HepG2 (cell line): Measurements from ENCODE around the gene LUC7L2. TPM values are rescaled to one million over a fixed set of nuclear protein-coding genes. Genes with fewer than 3 reads are reported as not detected.
A peak's percentile ranks its signal among the peaks of the same experiment; 100 is the strongest.

Source experiments
- AHR ChIP-seq: IDR thresholded peaks from 2 replicates; pipeline ENCODE4 v1.6.1; 2018; ENCODE audit warnings: missing genetic modification reagents, missing compliant biosample characterization
- DMAP1 ChIP-seq: IDR thresholded peaks from 2 replicates; pipeline ENCODE4 v1.6.1; 2016
- HDAC1 ChIP-seq: sonication (generic); formaldehyde crosslinking; IDR thresholded peaks from 2 replicates; pipeline ENCODE4 v1.5.1; 2020; ENCODE audit warnings: mild to moderate bottlenecking, missing genetic modification reagents
- KLF6 ChIP-seq: IDR thresholded peaks from 2 replicates; pipeline ENCODE4 v1.8.0; 2016; ENCODE audit warnings: missing biosample characterization, missing genetic modification reagents
- MAFK ChIP-seq, 2 experiments: IDR thresholded peaks in 1 of 2; conservative IDR thresholded peaks in 1 of 2; 2 replicates each; pipeline ENCODE4 v1.6.1; 2011; ENCODE audit warnings: improper control_type of control experiment in 2 of 2, low read length in 2 of 2
- MIER2 ChIP-seq: IDR thresholded peaks from 2 replicates; pipeline ENCODE4 v1.6.1; 2016; ENCODE audit warnings: missing biosample characterization, missing genetic modification reagents
- NBN ChIP-seq: fragments of 450-650 bp; conservative IDR thresholded peaks from 2 replicates; pipeline ENCODE4 v1.6.1; 2017
- RCOR2 ChIP-seq: IDR thresholded peaks from 2 replicates; pipeline ENCODE4 v1.6.1; 2016; ENCODE audit warnings: missing biosample characterization, missing genetic modification reagents
- RFXANK ChIP-seq: IDR thresholded peaks from 2 replicates; pipeline ENCODE4 v1.6.1; 2016
- ZNF234 ChIP-seq: sonication (generic); formaldehyde crosslinking; conservative IDR thresholded peaks from 2 replicates; pipeline ENCODE4 v1.5.1; 2020; ENCODE audit warnings: mild to moderate bottlenecking, missing genetic modification reagents
- ZNF235 ChIP-seq: sonication (generic); formaldehyde crosslinking; IDR thresholded peaks from 2 replicates; pipeline ENCODE4 v1.8.1; 2023; ENCODE audit warnings: mild to moderate bottlenecking, missing genetic modification reagents, borderline replicate concordance
- ZNF24 ChIP-seq: fragments of 450-650 bp; IDR thresholded peaks from 2 replicates; pipeline ENCODE4 v1.6.1; 2017; ENCODE audit warnings: antibody characterized with exemption, mild to moderate bottlenecking
- ZNF724P ChIP-seq: sonication (generic); formaldehyde crosslinking; IDR thresholded peaks from 2 replicates; pipeline ENCODE4 v1.8.0; 2022; ENCODE audit warnings: missing genetic modification reagents, borderline replicate concordance
- polyA plus RNA-seq, 8 experiments: library from polyadenylated mRNA; depleted of rRNA in 3 of 8; stranded (reverse) in 7 of 8; unstranded in 1 of 8; fragments of >200 nt; fragmentation: Illumina TruSeq in 4 of 8; extraction: Trizol in 4 of 8; gene quantifications; 2 replicates each; pipeline versions ENCODE4 v1.2.1 to v1.2.3, GENCODE V29; 2011 to 2016; ENCODE audit warnings: low read depth in 4 of 8, missing spikeins in 1 of 8, mixed read lengths in 1 of 8; ENCODE audit not compliant: insufficient read depth in 1 of 8
- total RNA-seq, 5 experiments: library from RNA; depleted of rRNA; stranded (reverse); fragments of >200 nt; fragmentation: Illumina TruSeq; extraction: Trizol; gene quantifications; 2 replicates each; pipeline ENCODE4 v1.2.3, GENCODE V29; 2016; ENCODE audit warnings: low read depth in 1 of 5
- TF ChIP-seq, protein P1 (sequence below): sonication (generic); formaldehyde crosslinking; IDR thresholded peaks from 2 replicates; pipeline ENCODE4 v1.8.1; 2023; ENCODE audit warnings: mild to moderate bottlenecking, moderate library complexity, missing genetic modification reagents
- TF ChIP-seq, protein P2 (sequence below): IDR thresholded peaks from 2 replicates; pipeline ENCODE4 v1.6.1; 2016
- TF ChIP-seq, protein P3 (sequence below): sonication (generic); formaldehyde crosslinking; IDR thresholded peaks from 2 replicates; pipeline ENCODE4 v1.5.0; 2020; ENCODE audit warnings: mild to moderate bottlenecking, missing genetic modification reagents
- TF ChIP-seq, protein P4 (sequence below): sonication (generic); formaldehyde crosslinking; IDR thresholded peaks from 2 replicates; pipeline ENCODE4 v1.4.0; 2020; ENCODE audit warnings: missing genetic modification reagents
- TF ChIP-seq, protein P5 (sequence below): sonication (generic); formaldehyde crosslinking; IDR thresholded peaks from 2 replicates; pipeline ENCODE4 v1.5.0; 2020; ENCODE audit warnings: mild to moderate bottlenecking, missing genetic modification reagents

LUC7L2 gene
- total and polyA plus RNA-seq, 2 of the 13 experiments (the other 11 are each of a cell fraction or from before 2014, with no cell fraction given): 17.9 to 50.7 TPM

DNA sequence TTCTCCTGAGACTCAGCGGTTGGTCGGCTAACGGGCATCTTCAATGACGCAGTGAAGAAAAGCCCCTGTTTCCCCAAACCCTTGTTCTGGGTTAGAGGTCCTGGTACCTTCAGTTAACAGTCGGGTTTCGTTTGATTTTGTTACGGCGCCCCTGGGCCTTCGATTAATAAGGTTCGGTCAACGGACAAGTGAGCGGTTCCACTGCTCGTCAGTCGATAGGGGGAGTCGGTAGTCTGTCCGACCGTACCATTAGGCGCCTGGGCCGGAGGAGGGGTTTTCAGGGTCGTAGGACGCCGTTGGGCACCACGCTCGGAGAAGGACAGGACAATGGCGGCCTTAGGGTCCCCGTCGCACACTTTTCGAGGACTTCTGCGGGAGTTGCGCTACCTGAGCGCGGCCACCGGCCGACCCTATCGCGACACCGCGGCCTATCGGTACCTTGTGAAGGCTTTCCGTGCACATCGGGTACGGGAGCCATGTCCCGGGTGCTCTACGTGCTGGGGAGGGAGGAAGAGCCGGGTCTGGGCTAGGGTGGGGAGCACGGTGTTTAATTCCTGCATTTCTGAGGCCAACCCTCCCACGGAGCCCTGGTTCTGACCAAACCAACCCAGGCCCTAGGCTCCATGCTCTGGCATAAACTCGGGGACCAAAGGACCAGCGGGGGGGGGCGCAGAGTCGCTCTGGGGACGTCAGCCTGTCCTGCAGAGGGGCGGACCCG, 18.5 kb upstream of the LUC7L2 start, which contains the start of gene FMC1 (continued):
- TF ChIP-seq, protein P1, sequence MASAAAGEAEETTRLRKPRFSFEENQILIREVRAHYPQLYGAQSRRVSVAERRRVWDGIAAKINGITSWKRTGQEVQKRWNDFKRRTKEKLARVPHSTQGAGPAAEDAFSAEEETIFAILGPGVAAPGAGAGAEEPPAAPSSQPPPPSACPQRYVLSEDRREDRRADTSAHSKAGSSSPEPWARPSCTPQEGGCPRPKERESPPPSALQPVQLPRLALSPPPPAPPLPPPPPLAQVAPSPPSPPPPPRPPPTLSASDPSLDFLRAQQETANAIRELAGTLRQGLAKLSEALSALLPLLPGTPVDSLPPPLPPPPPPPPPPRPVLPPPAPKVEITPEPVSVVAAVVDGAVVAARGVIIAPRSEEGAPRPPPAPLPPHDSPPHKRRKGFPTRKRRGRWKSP (CRISPR knock-in tag): no peak
- TF ChIP-seq, protein P2, sequence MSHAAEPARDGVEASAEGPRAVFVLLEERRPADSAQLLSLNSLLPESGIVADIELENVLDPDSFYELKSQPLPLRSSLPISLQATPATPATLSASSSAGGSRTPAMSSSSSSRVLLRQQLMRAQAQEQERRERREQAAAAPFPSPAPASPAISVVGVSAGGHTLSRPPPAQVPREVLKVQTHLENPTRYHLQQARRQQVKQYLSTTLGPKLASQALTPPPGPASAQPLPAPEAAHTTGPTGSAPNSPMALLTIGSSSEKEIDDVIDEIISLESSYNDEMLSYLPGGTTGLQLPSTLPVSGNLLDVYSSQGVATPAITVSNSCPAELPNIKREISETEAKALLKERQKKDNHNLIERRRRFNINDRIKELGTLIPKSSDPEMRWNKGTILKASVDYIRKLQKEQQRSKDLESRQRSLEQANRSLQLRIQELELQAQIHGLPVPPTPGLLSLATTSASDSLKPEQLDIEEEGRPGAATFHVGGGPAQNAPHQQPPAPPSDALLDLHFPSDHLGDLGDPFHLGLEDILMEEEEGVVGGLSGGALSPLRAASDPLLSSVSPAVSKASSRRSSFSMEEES: no peak
- TF ChIP-seq KLF6 (no peak), ZNF24 (no peak), MAFK (conservative IDR thresholded peaks at IDR 0.05 in 1 of 2, IDR thresholded peaks at IDR 0.05 in 1 of 2; ENCODE audit: low read length in 2 of 2) (no peak), DMAP1 (peak; percentile 63; the same call in 1 of the 2 replicates), HDAC1 (CRISPR knock-in tag) (peak; percentile 27; the same call in 1 of the 2 replicates), ZNF234 (no peak), MIER2 (CRISPR knock-in tag) (no peak), NBN (no peak), AHR (CRISPR knock-in tag) (no peak), RFXANK (CRISPR knock-in tag) (no peak), ZNF235 (CRISPR knock-in tag) (no peak), RCOR2 (CRISPR knock-in tag) (no peak), ZNF724P (no peak)
- TF ChIP-seq, protein P3, sequence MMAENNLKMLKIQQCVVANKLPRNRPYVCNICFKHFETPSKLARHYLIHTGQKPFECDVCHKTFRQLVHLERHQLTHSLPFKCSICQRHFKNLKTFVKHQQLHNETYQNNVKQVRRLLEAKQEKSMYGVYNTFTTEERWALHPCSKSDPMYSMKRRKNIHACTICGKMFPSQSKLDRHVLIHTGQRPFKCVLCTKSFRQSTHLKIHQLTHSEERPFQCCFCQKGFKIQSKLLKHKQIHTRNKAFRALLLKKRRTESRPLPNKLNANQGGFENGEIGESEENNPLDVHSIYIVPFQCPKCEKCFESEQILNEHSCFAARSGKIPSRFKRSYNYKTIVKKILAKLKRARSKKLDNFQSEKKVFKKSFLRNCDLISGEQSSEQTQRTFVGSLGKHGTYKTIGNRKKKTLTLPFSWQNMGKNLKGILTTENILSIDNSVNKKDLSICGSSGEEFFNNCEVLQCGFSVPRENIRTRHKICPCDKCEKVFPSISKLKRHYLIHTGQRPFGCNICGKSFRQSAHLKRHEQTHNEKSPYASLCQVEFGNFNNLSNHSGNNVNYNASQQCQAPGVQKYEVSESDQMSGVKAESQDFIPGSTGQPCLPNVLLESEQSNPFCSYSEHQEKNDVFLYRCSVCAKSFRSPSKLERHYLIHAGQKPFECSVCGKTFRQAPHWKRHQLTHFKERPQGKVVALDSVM (CRISPR knock-in tag): no peak
- TF ChIP-seq, protein P4, sequence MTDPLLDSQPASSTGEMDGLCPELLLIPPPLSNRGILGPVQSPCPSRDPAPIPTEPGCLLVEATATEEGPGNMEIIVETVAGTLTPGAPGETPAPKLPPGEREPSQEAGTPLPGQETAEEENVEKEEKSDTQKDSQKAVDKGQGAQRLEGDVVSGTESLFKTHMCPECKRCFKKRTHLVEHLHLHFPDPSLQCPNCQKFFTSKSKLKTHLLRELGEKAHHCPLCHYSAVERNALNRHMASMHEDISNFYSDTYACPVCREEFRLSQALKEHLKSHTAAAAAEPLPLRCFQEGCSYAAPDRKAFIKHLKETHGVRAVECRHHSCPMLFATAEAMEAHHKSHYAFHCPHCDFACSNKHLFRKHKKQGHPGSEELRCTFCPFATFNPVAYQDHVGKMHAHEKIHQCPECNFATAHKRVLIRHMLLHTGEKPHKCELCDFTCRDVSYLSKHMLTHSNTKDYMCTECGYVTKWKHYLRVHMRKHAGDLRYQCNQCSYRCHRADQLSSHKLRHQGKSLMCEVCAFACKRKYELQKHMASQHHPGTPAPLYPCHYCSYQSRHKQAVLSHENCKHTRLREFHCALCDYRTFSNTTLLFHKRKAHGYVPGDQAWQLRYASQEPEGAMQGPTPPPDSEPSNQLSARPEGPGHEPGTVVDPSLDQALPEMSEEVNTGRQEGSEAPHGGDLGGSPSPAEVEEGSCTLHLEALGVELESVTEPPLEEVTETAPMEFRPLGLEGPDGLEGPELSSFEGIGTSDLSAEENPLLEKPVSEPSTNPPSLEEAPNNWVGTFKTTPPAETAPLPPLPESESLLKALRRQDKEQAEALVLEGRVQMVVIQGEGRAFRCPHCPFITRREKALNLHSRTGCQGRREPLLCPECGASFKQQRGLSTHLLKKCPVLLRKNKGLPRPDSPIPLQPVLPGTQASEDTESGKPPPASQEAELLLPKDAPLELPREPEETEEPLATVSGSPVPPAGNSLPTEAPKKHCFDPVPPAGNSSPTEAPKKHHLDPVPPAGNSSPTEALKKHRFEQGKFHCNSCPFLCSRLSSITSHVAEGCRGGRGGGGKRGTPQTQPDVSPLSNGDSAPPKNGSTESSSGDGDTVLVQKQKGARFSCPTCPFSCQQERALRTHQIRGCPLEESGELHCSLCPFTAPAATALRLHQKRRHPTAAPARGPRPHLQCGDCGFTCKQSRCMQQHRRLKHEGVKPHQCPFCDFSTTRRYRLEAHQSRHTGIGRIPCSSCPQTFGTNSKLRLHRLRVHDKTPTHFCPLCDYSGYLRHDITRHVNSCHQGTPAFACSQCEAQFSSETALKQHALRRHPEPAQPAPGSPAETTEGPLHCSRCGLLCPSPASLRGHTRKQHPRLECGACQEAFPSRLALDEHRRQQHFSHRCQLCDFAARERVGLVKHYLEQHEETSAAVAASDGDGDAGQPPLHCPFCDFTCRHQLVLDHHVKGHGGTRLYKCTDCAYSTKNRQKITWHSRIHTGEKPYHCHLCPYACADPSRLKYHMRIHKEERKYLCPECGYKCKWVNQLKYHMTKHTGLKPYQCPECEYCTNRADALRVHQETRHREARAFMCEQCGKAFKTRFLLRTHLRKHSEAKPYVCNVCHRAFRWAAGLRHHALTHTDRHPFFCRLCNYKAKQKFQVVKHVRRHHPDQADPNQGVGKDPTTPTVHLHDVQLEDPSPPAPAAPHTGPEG (CRISPR knock-in tag): no peak
- TF ChIP-seq, protein P5, sequence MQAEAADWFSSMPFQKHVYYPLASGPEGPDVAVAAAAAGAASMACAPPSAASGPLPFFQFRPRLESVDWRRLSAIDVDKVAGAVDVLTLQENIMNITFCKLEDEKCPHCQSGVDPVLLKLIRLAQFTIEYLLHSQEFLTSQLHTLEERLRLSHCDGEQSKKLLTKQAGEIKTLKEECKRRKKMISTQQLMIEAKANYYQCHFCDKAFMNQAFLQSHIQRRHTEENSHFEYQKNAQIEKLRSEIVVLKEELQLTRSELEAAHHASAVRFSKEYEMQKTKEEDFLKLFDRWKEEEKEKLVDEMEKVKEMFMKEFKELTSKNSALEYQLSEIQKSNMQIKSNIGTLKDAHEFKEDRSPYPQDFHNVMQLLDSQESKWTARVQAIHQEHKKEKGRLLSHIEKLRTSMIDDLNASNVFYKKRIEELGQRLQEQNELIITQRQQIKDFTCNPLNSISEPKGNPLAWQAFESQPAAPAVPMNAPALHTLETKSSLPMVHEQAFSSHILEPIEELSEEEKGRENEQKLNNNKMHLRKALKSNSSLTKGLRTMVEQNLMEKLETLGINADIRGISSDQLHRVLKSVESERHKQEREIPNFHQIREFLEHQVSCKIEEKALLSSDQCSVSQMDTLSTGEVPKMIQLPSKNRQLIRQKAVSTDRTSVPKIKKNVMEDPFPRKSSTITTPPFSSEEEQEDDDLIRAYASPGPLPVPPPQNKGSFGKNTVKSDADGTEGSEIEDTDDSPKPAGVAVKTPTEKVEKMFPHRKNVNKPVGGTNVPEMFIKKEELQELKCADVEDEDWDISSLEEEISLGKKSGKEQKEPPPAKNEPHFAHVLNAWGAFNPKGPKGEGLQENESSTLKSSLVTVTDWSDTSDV (CRISPR knock-in tag): no peak
